ENCODE results near the gene NMNAT2.

GRCh38 chr1:183449223-183449770 is 31.1 kb upstream of the NMNAT2 start:
- TF ChIP-seq CTCF (IDR thresholded peaks at IDR 0.05 in 4 of 5, conservative IDR thresholded peaks at IDR 0.05 in 1 of 5): no peak
- no peak for TF ChIP-seq POLR2A (IDR thresholded peaks at IDR 0.05)
